ENCODE data around the gene PSTPIP2.

- TF ChIP-seq POLR2A (IDR thresholded peaks at IDR 0.05; ENCODE audit: low read length) (peak; percentile 80), GATA1 (IDR thresholded peaks at IDR 0.05; ENCODE audit: low read depth, low read length) (no peak)
These were observed 32.3 kb upstream of the PSTPIP2 start, which contains the start of gene HAUS1 for GRCh38 chr18:46104128-46104911.

Data from erythroblast (primary cell).